Adrenal gland (tissue), 12 donors: ENCODE data around the gene SLC25A38. TPM values are rescaled to one million over a fixed set of nuclear protein-coding genes. Genes with fewer than 3 reads are reported as not detected.

Source experiments
- DNase-seq, 7 donors: peaks; one replicate each; pipeline ENCODE4 v3.0.0-alpha.2; 2019 to 2020
- H3K27ac ChIP-seq, 5 donors: fragments of 200-600 bp; sonication (generic) in 4 of 5; 1 replicate in 3 of 5; 2 replicates in 2 of 5; pipeline versions ENCODE4 v1.5.1 to v1.8.0; 2016 to 2020; ENCODE audit warnings: mild to moderate bottlenecking in 1 of 5
- H3K27me3 ChIP-seq: fragments of 200-600 bp; 2 replicates; pipeline ENCODE4 v1.8.0; 2021
- H3K36me3 ChIP-seq, 2 donors: fragments of 200-600 bp; replicated peaks in 1 of 2; 1 replicate in 1 of 2; 2 replicates in 1 of 2; pipeline versions ENCODE4 v1.5.1 to v1.8.0; 2018 to 2022
- H3K4me1 ChIP-seq, 2 donors: fragments of 200-600 bp; replicated peaks in 1 of 2; 1 replicate in 1 of 2; 2 replicates in 1 of 2; pipeline versions ENCODE4 v1.5.1 to v1.8.0; 2018 to 2021
- H3K4me3 ChIP-seq, 4 donors: fragments of 200-600 bp; sonication (generic) in 3 of 4; one replicate each; pipeline ENCODE4 v1.5.1; 2016 to 2018
- H3K9me3 ChIP-seq, 3 donors: fragments of 200-600 bp; sonication (generic) in 1 of 3; replicated peaks in 1 of 3; 1 replicate in 2 of 3; 2 replicates in 1 of 3; pipeline versions ENCODE4 v1.5.1 to v1.8.0; 2016 to 2021
- POLR2A ChIP-seq, 2 donors: fragments of 450-650 bp; IDR thresholded peaks; one replicate each; pipeline ENCODE4 v1.6.1; 2017; ENCODE audit warnings: antibody characterized with exemption in 2 of 2, mild to moderate bottlenecking in 2 of 2, moderate library complexity in 1 of 2
- WGBS, 4 donors: extraction: QIAGEN DNeasy Blood & Tissue Kit in 2 of 4; methylation state at CpG; one replicate each; pipeline versions ENCODE4 v1.1.5 to v1.1.7; 2013 to 2017; 5-methylcytosine and 5-hydroxymethylcytosine counted together
- intact Hi-C, 2 donors: fragments of 100-400 bp; cut with DNase I; formaldehyde crosslinking; loops; one replicate each; pipeline versions ENCODE4 v1.14.1 to v1.15.0; 2022 to 2023
- polyA plus RNA-seq, 3 donors: library from polyadenylated mRNA; stranded (reverse); fragments of 200-250 nt in 2 of 3; fragments of 350-450 nt in 1 of 3; fragmentation: Illumina TruSeq in 1 of 3; extraction: RNeasy Lipid Tissue Mini Kit (QIAGEN cat#74804) in 1 of 3; gene quantifications; one replicate each; pipeline ENCODE4 v1.2.3, GENCODE V29; 2013 to 2014
- total RNA-seq, 9 donors: library from RNA; depleted of rRNA in 4 of 9; stranded (reverse); fragments of >200 nt in 4 of 9; fragments of 120-200 nt in 1 of 9; fragmentation: NEBNext Ultra II Directional in 1 of 9; extraction: Animal tissue kit (Norgen Biotek cat#: 25700) in 1 of 9; gene quantifications; one replicate each; pipeline versions ENCODE4 v1.1.0 to v1.2.4, GENCODE V29; 2013 to 2023
- TF ChIP-seq, protein P1 (sequence below), 6 experiments: fragments of 450-650 bp in 4 of 6; fragments of 200-600 bp in 2 of 6; sonication (generic) in 1 of 6; IDR thresholded peaks; 1 replicate in 5 of 6; 2 replicates in 1 of 6; pipeline versions ENCODE4 v1.5.1 to v1.8.0; 2016 to 2021; ENCODE audit warnings: antibody characterized with exemption in 6 of 6, mild to moderate bottlenecking in 2 of 6, moderate library complexity in 1 of 6
- donor health status: healthy with polysubstance abuse.
- donor health status: Bipolar disorder and iron deficiency.
- donor health status: DM: yes; HTN: yes; CAD: no.
- donor health status: DM: no; HTN: no; CAD: no.
- donor health status: DM: no; HTN: no; CAD: no.
- donor health status: DM: yes; HTN: yes; CAD: no.

The SLC25A38 gene
- total and polyA plus RNA-seq, 12 donors = 34.2 to 70.6 (median 47.3) TPM

DNA sequence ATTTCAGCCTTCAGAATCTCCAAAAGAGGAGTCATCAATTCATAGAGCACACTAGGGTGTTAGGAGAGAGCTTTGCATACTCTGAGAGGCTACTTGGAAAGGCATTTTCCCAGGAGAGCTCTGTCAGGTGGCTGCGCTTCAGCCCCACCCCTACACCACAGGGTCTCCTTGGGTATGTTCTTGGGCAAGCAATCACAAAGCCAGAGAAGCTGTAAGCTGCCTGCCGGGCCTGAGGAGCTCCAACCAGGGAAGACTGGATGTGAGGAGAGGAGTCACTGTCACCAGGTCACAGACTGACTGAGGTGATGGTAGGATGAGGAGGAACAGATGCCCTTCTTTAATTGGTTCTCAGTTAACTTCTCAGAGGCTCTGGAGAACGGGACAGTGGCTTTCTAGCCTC, 13.5 kb downstream of the SLC25A38 start:
- DNase-seq = no peak

DNA sequence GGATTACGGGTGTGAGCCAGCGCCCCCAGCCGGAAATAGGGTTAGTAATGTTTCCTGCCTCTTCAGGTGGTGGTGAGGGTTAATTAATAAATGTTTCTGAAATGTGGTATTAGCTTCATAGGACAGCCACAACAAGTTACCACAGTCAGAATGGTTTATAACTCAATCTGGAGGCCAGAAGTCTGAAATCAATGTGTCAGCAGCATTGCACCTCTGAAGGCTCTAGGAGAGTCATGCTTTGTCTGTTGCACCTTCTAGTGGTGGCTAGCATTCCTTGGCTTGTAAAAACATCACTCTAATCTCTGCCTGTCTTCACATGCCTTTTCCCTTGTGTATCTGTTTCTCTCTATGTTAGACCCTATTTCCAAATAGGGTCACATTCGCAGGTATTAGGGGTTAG, 15.5 kb downstream of the SLC25A38 start:
- 87 to 98% (median 97%) methylated on average over 4 of the region's 4 CpGs for WGBS, 4 donors
- Histone ChIP-seq H3K36me3 (peaks cover 0 to 45% of the 10 kb centered on the region in 2 donors), H3K27me3 (no peaks in the 10 kb centered on the region), H3K4me3 (no peak overlapping the region), H3K9me3 (no peaks in the 10 kb centered on the region), H3K27ac (no peak overlapping the region), H3K4me1 (peaks cover 6 to 7% of the 10 kb centered on the region in 2 donors)
- DNase-seq = no peak
- intact Hi-C loops = no loop called here
- TF ChIP-seq, protein P1, sequence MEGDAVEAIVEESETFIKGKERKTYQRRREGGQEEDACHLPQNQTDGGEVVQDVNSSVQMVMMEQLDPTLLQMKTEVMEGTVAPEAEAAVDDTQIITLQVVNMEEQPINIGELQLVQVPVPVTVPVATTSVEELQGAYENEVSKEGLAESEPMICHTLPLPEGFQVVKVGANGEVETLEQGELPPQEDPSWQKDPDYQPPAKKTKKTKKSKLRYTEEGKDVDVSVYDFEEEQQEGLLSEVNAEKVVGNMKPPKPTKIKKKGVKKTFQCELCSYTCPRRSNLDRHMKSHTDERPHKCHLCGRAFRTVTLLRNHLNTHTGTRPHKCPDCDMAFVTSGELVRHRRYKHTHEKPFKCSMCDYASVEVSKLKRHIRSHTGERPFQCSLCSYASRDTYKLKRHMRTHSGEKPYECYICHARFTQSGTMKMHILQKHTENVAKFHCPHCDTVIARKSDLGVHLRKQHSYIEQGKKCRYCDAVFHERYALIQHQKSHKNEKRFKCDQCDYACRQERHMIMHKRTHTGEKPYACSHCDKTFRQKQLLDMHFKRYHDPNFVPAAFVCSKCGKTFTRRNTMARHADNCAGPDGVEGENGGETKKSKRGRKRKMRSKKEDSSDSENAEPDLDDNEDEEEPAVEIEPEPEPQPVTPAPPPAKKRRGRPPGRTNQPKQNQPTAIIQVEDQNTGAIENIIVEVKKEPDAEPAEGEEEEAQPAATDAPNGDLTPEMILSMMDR (IDR thresholded peaks at IDR 0.05) = no peak
- TF ChIP-seq POLR2A (IDR thresholded peaks at IDR 0.05) = no peak

More for the DNA sequence above, 13.5 kb downstream of the SLC25A38 start:
- Histone ChIP-seq H3K4me3 (no peak overlapping the region), H3K4me1 (peaks cover 6% of the 10 kb centered on the region in 2 donors), H3K27ac (no peak overlapping the region), H3K36me3 (peaks cover 0 to 66% of the 10 kb centered on the region in 2 donors), H3K27me3 (no peaks in the 10 kb centered on the region), H3K9me3 (no peaks in the 10 kb centered on the region)
- no peak for TF ChIP-seq POLR2A (IDR thresholded peaks at IDR 0.05)
- TF ChIP-seq, protein P1 (IDR thresholded peaks at IDR 0.05) = no peak
- 84 to 90% (median 87%) methylated on average over 1 to 3 of the region's 3 CpGs for WGBS, 4 donors
- intact Hi-C loops = no loop called here

DNA sequence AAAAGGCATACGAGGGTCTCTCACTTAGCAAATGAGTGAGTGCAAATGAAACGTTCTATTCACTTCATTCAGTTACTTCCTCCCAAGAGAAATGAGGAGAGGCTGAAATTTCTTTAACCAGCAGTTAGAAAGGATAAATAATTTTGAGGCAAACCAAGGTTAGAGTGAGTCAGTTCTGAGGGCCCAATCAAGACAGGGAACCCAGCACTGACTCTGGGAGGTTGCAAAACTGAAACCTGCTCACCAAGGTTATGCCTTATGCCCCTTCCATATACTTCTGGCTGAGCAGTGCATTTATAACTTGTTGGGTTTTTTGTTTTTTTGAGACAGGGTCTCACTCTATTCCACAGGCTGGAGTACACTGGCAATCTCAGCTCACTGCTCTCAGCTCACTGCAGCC, 18.8 kb downstream of the SLC25A38 start:
- Histone ChIP-seq H3K36me3 (peaks cover 0 to 13% of the 10 kb centered on the region in 2 donors), H3K27ac (peak overlapping the region; percentile 16 to 65 (median 59)), H3K4me1 (peaks cover 6 to 10% of the 10 kb centered on the region in 2 donors), H3K4me3 (no peak overlapping the region), H3K9me3 (no peaks in the 10 kb centered on the region), H3K27me3 (no peaks in the 10 kb centered on the region)
- intact Hi-C loops = no loop called here
- WGBS, 4 donors = 14 to 32% (median 27%) methylated on average over 2 of the region's 2 CpGs
- DNase-seq = peak; percentile 55 to 80 (median 73)
- peak in 1 of 2 donors; percentile 56 for TF ChIP-seq POLR2A (IDR thresholded peaks at IDR 0.05)
- TF ChIP-seq, protein P1 (IDR thresholded peaks at IDR 0.05) = no peak

DNA sequence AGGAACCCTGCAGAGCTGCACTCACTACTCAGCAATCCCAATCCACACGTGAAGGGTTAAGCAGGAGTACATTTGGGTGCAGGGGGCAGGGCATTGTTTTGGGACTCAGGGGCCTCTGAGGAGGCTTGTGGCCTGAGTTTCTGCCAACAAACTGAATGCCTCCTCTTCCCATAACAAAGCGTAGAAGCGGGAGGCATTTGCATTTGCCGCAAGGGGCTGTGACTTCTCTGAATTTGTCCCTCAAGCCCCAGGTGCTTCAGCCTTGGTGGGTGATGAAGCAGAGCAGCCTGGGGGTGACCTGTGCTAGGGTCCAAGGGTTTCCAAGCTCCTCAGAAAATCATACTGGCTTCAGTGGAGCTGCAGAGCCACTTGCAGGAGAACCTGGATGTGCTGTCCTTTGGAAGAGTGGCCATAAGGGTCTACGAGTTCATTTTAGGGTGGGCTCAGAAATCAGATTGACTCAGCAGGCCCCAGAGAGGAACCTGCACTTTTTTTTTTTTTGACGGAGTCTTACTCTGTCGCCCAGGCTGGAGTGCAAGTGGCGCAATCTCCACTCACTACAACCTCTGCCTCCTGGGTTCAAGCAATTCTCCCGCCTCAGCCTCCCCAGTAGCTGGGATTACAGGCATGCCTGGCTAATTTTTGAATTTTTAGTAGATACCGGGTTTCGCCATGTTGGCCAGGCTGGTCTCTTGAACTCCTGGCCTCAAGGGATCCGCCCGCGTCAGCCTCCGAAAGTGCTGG, 21.9 kb downstream of the SLC25A38 start:
- 83 to 89% (median 87%) methylated on average over 11 to 15 of the region's 15 CpGs for WGBS, 4 donors
- Histone ChIP-seq H3K27me3 (no peaks in the 10 kb centered on the region), H3K4me3 (peak overlapping the region in 1 of 4 donors; percentile 85), H3K36me3 (peaks cover 0 to 11% of the 10 kb centered on the region in 2 donors), H3K9me3 (no peaks in the 10 kb centered on the region), H3K4me1 (peaks cover 12 to 22% of the 10 kb centered on the region in 2 donors), H3K27ac (no peak overlapping the region)
- no peak for TF ChIP-seq POLR2A (IDR thresholded peaks at IDR 0.05)
- TF ChIP-seq, protein P1 (IDR thresholded peaks at IDR 0.05) = no peak
- DNase-seq = no peak
- intact Hi-C loops = no loop called here
